WERI-Rb-1 (cell line): ENCODE measurements around the gene PITPNC1.
"Not testable (repeated sequence)": the region's sequence is repeated elsewhere in the genome, so short reads cannot be mapped to it uniquely, and the experiment has no call there.

Experiments used
- DNase-seq: peaks from one replicate; pipeline ENCODE4 v3.0.0-alpha.2; 2020
- H3K27ac ChIP-seq: fragments of 250-450 bp; sonication (Bioruptor Pico); 2 replicates; pipeline ENCODE4 v1.5.1; 2020; ENCODE audit warnings: mild to moderate bottlenecking, moderate library complexity
- H3K27me3 ChIP-seq: fragments of 250-450 bp; sonication (Bioruptor Pico); 2 replicates; pipeline ENCODE4 v1.5.1; 2021; ENCODE audit warnings: mild to moderate bottlenecking, low read depth, moderate library complexity; ENCODE audit not compliant: insufficient read depth, severe bottlenecking
- H3K36me3 ChIP-seq: fragments of 250-450 bp; sonication (Bioruptor Pico); 2 replicates; pipeline ENCODE4 v1.5.1; 2020; ENCODE audit warnings: mild to moderate bottlenecking, moderate library complexity
- H3K4me3 ChIP-seq: 2 replicates; pipeline ENCODE4 v1.5.1; 2011; ENCODE audit warnings: low read depth, mild to moderate bottlenecking, control low read depth, low read length
- H3K9me3 ChIP-seq: fragments of 250-450 bp; sonication (Bioruptor Pico); 2 replicates; pipeline ENCODE4 v1.5.1; 2021; ENCODE audit warnings: mild to moderate bottlenecking, moderate library complexity; ENCODE audit not compliant: severe bottlenecking
- TF ChIP-seq, protein P1 (sequence below): IDR thresholded peaks from 2 replicates; pipeline ENCODE4 v1.5.1; 2011; ENCODE audit warnings: low read depth, mild to moderate bottlenecking, control low read depth, inconsistent platforms, low read length

Gene PITPNC1

GRCh38 chr17:67509390-67510287 is 132.6 kb downstream of the PITPNC1 start:
- Histone ChIP-seq H3K4me3 (no peak overlapping the region), H3K27ac (no peak overlapping the region)
- TF ChIP-seq, protein P1, sequence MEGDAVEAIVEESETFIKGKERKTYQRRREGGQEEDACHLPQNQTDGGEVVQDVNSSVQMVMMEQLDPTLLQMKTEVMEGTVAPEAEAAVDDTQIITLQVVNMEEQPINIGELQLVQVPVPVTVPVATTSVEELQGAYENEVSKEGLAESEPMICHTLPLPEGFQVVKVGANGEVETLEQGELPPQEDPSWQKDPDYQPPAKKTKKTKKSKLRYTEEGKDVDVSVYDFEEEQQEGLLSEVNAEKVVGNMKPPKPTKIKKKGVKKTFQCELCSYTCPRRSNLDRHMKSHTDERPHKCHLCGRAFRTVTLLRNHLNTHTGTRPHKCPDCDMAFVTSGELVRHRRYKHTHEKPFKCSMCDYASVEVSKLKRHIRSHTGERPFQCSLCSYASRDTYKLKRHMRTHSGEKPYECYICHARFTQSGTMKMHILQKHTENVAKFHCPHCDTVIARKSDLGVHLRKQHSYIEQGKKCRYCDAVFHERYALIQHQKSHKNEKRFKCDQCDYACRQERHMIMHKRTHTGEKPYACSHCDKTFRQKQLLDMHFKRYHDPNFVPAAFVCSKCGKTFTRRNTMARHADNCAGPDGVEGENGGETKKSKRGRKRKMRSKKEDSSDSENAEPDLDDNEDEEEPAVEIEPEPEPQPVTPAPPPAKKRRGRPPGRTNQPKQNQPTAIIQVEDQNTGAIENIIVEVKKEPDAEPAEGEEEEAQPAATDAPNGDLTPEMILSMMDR, result no peak

GRCh38 chr17:67511012-67511411 is 133.9 kb downstream of the PITPNC1 start:
- Histone ChIP-seq H3K27me3 (no peaks in the 10 kb centered on the region), H3K9me3 (peaks cover 3% of the 10 kb centered on the region), H3K36me3 (no peaks in the 10 kb centered on the region), H3K4me3 (no peak overlapping the region), H3K27ac (no peak overlapping the region)
- DNase-seq, result no peak
- TF ChIP-seq, protein P1, result no peak

More at GRCh38 chr17:67509390-67510287, 132.6 kb downstream of the PITPNC1 start:
- Histone ChIP-seq H3K27me3 (no peaks in the 10 kb centered on the region), H3K9me3 (peaks cover 3% of the 10 kb centered on the region), H3K36me3 (no peaks in the 10 kb centered on the region)
- no peak for DNase-seq

DNA sequence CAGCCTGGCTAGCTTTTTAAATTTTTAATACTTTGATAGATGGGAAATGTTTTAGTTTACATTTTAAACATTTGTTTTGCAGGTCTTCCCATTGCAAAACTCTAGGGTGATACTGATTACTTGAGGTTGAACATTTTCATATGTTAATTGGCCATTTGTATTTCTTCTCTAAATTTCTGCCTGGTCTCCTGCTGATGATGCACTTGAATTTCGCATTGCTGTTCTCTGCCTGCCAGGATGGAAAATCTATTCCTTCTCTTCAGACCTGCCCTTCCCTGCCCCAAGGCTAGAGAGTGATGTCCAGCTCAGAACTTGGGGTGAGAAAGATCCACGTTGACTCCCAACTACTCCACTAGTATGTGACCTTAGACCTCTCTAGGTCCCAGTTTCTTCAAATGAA is 134.7 kb downstream of the PITPNC1 start:
- Histone ChIP-seq H3K9me3 (peaks cover 3% of the 10 kb centered on the region), H3K4me3 (no peak overlapping the region), H3K27ac (no peak overlapping the region), H3K36me3 (no peaks in the 10 kb centered on the region), H3K27me3 (no peaks in the 10 kb centered on the region)
- no peak for DNase-seq
- TF ChIP-seq, protein P1, result no peak

GRCh38 chr17:67514998-67515397 is 137.9 kb downstream of the PITPNC1 start:
- Histone ChIP-seq H3K4me3 (no peak overlapping the region), H3K36me3 (no peaks in the 10 kb centered on the region), H3K27me3 (no peaks in the 10 kb centered on the region), H3K27ac (no peak overlapping the region), H3K9me3 (peaks cover 3% of the 10 kb centered on the region)
- no peak for DNase-seq
- TF ChIP-seq, protein P1, result no peak

GRCh38 chr17:67515490-67516083 is 138.5 kb downstream of the PITPNC1 start:
- Histone ChIP-seq H3K36me3 (no peaks in the 10 kb centered on the region), H3K27me3 (no peaks in the 10 kb centered on the region), H3K27ac (no peak overlapping the region), H3K9me3 (peaks cover 3% of the 10 kb centered on the region), H3K4me3 (no peak overlapping the region)
- no peak for DNase-seq
- TF ChIP-seq, protein P1, result no peak

DNA sequence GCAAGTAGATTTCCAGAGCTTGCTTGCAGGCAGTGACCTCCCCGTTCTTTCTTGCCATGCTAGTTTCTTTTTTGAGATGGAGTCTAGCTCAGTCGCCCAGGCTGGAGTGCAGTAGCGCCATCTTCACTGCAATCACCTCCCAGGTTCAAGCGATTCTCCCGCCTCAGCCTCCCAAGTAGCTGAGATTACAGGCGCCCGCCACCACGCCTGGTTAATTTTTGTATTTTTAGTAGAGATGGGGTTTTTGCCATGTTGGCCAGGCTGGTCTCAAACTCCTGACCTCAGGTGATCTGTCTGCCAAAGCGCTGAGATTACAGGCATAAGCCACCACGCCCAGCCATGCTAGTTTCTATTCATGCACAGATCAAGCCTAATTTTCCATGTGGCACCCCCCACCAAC is 139.5 kb downstream of the PITPNC1 start:
- DNase-seq, H3K27me3 ChIP-seq, H3K27ac ChIP-seq, H3K4me3 ChIP-seq, H3K36me3 ChIP-seq, H3K9me3 ChIP-seq: not testable (repeated sequence)
